NCI-H2081 treated with DMSO at 0.1 percent for 48 hours (cell line): ENCODE results near the gene CD86.

Source experiments
- DNase-seq: peaks from one replicate; lab custom pipeline; 2025; lab: John Stamatoyannopoulos, UW

The CD86 gene

DNA sequence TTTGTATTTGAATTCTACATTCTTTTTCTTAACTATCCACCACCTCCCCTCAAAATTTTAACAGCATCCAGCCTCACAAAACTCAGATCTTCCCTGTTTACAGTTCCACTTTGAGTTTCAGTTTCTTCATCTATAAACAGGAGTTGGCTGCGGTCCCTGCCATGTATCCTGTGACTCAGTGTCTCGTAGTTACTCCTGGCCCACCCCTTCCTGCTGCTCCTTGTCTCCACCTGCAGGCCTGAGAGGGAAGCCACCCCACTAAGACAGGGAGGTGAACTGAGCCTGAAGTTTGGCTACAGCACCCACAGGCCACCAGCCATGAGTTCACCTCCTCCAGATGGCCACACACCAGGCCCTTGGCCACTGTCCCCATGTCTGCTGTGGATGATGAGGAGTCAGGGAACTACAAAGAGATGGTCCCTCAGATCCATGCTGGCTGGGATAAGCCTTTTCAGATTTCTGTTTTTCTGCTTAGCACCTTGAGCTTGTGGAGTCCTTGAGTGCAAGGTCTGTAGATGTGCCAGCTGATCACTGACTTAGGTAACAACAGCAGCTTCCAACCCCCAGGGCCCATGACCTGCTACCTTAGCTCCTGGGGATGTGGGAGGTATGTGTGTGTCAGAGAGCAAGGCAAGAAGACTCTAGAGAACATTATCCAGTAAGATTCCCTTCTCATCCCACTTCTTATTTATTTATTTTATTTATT lies 37.5 kb downstream of the CD86 start:
- no peak for DNase-seq

DNA sequence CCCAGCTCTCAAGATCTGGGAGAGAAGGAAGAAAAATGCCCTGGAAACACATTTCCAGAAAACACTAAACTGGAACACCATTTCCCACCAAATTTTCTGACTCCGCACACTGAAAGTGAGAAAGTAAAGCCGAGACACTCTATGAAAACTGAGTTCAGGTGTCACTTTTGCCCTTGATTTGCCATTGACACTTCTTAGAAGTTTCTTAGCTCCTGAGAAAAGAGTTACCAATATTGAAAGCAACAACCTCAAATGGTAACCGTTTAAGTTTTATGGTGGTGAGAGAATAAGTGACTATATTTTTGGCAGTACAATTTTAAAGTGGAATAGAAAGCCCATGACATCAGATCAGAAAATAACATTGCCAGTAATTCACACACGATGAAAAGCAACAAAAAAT lies 39.0 kb downstream of the CD86 start:
- no peak for DNase-seq

DNA sequence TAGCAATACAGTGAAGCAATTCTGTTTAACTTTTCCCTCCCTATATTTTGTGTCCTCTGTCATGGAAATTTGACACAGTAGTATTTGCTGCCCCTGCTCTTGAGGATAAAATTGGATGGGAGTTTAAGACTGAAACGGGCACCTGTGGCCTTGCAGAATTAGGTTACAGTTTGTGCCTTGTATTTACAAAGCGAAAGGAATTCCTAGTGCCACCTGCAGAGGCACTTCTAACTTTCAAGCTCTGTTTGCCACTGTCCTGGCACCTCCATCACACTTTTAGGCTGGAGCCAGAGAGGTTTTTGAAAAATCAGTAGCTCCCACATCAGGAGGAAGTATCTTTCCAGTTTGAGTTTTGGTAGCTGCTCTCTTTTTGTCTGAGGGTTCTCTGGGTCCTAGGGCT lies 39.5 kb downstream of the CD86 start:
- DNase-seq: no peak

DNA sequence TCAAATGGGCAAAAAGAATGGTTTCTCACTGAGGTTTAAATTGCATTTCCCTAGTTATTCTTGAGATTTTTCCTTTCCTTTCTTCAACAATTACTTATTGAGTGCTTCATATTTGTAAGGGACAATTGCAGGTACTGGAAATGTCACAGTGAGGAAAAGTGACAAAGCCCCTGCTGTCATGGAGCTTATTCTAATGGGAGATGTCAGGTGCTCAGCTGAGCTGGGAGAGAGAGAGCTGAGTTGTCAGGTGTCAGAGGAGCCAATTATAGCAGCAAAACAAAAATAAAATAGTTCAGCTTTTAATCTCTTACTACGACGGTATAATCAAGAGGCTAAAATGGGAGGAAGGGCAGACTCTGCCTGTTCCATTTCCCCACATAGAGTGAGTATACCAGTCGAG lies 42.0 kb downstream of the CD86 start:
- no peak for DNase-seq

DNA sequence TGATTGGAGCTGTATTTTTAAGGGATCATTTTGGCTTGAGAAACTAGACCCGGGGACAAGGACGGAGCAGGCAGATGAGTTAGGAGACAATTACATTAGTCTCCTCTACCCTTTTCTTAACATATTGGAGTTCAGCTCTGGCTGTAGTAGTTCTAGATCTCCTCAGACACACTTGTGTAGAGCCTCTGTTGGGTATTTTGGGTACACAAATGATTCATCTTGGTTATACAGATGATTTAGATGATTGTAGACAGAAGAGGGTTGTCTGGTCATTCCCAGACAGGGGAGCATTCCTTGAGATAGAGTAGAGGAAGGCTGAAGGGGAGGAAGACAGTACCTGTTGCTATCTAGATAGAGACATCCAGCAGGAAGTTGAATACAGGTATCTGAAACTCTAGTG lies 43.4 kb downstream of the CD86 start:
- no peak for DNase-seq

DNA sequence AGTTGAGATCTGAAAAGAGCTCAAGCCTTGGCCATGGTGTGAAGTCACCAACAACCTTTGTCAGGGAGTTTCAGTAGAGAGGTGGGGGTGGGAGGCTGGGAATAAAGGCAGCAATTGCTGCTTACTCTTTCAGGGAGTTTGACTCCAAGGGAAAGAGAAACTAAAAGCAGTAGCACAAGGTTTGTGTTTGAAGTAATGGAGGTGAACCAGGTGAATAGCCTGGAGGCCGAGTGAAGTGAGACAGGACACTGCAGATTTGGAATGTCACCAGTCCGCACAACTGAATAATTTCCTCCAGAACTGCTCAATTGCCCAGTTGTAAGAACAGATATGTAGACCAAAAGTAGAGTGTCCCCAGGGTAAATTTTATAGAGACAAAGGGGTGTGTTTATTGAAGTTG lies 44.1 kb downstream of the CD86 start:
- no peak for DNase-seq

DNA sequence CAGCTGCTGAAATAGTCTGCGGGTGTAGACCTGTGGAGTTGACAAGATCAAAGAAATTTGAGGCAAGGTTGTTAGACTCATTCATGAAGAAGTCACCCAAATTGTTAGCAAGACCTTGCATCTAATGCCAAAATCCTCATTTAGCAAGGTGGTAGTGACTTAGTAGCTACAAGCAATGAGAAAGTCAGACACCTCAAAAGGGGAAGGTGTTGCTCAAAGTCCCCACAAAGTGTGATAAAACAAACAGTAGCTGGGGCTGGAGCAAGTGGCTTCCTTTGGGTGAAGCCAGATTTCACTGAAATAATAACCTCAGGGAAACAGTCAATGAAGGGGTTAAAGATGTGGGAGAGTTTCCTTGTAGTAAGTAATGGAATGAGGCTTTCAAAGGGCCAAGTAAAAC lies 44.9 kb downstream of the CD86 start:
- DNase-seq: no peak

DNA sequence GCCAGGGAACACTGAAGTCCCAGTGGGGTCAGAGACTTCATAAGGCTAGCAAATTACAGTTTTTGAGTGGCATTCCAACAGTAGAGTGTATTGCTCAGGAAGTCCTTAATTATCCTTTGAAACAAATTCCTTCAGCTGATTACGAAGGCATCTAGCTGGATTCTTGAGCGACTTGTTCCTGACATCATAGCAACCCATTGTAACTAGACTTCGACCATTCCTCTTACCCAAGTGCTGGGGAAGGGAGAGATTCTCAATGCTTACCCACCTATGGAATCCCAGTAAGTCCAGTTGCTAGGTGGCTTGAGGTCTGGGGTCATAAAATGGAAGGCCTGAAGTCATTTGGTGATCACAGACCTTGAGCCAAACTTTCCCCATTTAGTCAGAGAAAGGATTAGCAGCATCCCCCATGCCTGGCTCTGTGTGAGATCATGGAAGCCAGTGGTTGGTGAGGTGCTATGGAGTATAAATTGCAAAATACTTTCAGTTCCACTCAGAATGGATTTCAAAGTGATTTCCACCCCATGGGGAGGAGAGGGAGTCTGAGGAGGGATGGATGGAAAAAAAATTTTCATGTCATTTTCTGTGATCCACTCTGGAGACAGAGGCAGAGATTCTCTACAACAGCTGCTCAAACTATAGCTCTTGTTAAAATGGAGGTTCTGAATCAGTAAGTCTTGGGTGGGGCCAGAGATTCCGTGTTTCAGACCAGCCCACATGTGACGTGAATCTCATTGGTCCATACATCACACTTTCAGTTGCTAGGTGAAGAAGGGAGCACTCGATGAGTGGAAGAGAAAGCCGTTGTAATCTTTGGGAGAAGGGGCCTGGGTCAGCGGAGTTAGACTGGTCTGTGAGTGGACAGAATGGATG lies 45.7 kb downstream of the CD86 start:
- peak; percentile 14 for DNase-seq

DNA sequence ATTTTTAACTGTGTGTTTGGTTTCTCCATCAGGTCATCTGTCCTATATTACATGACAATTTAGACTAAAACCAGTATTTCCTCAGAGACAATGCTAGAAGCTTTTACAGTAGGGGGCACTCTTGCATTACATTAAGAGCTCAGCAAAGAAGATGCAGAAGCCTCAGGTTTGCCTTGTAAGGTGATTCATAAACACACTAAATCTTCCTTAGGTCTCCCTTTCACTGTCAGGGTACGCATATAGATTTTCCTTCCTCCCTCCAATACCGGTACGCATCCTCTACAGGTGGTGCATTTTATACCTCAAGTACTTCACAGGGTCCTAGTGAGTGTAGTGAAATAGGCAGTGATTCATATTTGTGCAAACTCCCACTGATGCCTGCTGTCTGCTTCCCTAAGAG lies 46.5 kb downstream of the CD86 start:
- DNase-seq: peak; percentile 81

DNA sequence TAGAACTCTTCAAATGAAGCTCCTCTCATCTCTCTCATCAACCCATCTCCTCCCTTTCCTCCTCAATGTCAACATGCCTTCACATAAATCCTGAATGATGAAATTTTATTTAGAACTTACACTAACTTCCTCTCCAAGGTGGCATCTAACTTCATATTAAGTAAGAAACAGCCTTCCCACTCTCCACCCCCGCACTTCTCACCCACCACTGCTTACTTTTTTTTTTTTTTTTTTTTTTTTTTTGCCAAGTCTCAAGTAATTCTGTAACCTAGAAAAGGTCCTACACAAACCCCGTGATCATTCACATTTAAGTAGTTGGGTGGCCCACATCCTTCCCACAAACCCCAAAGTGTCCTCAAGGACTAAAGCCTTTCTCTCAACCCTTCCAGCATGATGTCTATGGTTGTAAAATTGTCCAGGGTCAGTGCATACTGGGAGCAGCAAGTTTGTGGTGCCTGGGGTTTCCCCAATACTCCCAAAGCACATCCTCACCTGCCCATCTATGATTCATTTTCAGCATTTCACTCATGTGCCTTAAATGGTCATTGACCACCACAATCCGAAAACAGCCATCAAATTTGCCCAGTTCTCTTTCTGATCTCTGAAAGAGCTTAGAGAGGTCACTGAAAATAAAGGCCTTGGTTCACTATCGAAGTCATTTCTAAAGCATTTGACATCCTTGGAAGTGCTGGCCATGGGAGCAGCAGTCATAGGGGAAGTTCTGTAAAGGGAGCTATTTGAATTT lies 47.2 kb downstream of the CD86 start:
- DNase-seq: no peak

DNA sequence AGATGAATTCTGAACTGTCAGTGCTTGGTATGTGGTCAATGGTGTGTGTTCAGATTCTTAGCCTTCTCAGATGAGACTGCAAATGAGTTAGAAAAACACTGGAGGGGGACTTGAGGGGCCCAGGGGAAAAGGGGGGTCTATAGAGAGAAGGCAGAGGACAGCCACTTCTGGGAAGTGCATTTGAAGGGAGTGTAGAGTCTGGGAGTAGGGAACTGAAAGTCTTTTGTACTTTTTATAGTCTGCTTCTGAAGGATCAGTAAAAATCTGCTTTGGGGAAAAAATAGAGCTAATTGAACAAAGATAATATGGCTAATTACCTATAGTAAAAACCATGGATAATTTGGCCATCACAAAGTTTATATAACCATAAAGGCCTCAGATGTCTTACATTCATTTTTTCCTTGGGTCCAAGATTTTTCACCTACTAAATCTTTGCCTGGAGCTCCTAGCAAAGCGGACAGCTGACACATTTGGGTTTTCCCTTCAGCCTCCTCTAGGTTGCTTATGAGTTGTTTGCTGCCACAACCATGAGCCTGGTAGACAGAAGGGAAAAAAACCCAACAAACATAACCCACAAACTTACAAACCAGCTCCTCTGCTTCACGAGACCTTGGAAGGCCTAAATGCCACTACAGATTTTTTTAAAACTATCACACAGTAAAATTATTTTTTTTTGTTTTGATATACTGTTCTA lies 48.8 kb downstream of the CD86 start:
- DNase-seq: no peak

DNA sequence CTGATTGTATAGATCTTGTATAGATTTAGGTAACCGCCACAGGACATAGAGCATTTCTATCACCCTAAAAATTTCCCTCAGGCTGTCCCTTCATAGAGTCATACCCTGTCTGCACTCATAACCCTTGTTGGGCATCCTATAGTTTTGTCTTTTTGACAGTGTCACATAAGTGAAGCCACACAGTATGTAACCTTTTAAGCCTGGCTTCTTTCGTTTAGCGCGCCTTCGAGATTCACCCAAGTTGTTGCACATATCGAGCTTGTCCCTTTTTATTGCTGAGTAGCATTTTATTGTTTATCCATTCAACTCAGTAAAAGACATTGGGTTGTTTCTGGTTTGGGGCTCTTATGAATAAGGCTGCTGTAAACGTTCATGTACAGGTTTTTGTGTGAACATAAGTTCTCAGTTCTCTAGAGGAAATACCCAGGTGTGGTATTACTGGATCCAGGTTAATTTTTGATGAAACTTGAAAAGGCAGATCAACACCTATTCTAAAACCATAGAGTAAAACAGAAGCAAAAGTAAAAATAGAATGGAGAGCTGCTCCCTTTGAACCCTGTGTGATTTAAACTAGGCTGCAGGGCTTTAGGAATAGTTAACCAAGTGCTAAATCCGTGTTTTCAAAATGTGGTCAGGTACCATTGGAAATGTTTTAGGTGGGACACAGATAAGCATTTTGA lies 49.5 kb downstream of the CD86 start:
- DNase-seq: no peak

DNA sequence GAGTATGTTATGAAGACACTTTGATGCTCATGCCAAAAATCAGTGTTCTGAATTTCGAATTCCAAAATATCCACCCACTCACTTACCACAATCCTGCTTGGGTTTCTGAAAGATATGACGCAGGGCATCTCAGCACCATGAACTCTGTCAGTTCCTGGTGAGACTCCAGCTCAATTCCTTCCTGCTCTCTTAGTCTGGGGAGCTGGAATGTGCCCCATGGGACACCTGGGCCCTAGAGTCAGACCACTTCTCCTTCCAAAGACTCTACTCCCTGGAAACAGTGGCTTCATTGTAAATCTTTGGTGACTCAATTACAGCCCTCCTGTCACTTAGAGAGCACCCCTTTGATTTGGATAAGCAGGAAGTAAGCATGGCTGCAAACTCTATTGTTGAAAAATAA lies 50.5 kb downstream of the CD86 start:
- DNase-seq: no peak

DNA sequence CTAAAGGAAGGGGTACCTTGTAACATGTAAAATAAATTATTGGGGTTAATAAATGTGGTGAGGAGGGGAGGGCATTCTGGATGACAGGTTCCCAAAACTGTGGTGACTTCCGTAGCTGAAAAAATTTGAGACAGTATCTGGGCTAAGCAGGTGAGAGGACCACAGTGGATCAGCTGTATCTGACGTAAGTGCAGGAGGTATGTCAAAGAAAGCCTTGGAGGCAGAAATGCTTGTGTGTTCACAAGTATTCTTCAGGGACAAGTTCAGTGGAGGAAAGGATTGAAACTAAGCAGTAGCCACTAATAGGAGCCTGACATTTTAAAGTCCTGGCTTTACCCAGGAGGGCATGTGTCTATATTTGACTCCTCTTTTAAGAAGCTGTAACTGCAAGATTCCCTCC lies 52.0 kb downstream of the CD86 start:
- DNase-seq: no peak

DNA sequence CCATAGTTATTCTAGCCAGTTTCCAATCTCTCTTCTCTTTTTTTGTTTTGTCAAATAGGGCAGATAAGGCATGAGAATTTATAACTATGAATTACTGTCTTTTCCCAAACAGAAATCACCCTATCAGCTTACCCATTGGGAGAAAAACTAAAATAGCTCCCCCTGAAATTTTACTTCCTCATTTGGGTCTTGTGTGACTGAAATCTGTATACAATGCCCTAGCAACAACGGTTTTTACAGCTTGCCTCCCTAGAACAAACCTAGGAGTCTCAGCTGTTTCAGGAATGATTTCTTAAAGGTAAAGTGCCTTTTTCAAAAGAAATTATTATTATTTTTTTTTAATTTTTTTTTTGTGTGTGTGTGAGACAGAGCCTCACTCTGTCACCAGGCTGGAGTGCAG lies 56.8 kb downstream of the CD86 start:
- no peak for DNase-seq

DNA sequence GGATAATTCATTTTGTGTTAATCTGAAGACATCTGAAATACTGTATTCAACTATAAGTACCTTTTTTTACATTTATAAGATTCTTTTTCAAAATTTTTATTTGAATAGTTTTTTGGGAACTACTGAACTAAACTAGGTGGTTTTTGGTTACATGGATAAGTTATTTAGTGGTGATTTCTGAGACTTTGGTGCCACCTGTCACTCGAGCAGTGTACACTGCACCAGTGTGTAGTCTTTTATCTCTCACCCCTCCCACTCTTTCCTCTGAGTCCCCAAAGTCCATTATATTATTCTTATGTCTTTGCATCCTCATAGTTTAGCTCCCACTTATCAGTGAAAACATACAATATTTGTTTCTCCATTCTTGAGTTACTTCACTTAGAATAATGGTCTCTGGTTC lies 57.6 kb downstream of the CD86 start:
- no peak for DNase-seq

DNA sequence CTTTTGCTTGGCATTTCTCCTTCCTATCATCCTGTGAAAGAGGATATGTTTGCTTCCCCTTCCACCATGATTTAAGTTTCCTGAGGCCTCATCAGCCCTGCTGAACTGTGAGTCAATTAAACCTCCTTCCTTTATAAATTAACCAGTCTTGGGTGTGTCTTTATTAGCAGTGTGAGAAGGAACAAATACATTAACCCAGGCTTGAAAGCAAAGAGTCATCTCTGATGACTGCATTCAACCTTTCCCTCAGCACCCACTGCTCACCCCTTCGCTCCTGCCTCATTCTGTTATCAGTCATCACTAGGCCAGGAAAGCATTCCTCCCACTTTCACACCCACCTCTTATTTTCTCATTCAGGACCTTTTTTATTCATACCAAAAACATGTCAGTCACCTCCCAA lies 68.7 kb downstream of the CD86 start:
- DNase-seq: no peak

DNA sequence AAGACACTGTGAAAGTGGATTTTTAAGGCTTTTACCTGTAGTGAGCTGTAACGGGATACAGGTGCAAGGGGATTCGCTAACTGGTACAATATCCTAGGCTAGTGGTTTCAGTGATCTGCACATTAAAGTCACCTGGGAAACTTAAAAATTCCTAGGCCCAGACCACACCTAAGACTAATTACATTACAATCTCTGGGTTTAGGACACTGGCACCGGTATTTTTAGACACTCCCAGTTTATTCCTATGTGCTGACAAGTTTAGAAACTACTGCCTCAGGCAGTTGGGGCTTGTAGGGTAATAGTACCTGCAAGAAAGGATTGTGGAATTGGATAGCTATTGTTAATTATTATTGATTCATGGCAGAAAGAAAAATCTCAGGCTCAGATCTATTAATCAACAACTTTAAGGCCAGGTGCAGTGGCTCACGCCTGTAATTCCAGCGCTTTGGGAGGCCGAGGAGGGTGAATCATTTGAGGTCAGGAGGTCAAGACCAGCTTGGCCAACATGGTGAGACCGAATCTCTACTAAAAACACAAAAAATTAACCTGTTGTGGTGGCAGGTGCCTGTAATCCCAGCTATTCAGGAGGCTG lies 77.9 kb downstream of the CD86 start:
- DNase-seq: no peak

DNA sequence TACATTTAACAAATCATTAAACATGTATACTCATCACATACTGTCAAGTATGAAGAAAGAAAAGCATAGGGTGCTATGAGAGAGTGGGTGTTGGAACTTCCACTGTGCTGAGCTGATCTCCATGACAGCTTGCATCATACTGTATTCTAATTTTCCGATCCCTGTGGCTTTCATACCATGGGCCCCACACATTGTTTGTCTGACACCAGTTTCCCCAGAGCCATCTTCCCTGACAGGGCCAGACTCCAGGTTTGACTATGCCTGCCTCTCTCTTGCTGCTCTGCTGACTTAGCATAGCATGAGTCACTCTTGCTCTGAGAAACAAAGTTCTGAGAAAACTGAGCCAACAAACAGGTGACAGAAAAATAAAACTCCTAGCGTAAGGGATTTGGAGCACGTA lies 91.3 kb downstream of the CD86 start:
- no peak for DNase-seq

DNA sequence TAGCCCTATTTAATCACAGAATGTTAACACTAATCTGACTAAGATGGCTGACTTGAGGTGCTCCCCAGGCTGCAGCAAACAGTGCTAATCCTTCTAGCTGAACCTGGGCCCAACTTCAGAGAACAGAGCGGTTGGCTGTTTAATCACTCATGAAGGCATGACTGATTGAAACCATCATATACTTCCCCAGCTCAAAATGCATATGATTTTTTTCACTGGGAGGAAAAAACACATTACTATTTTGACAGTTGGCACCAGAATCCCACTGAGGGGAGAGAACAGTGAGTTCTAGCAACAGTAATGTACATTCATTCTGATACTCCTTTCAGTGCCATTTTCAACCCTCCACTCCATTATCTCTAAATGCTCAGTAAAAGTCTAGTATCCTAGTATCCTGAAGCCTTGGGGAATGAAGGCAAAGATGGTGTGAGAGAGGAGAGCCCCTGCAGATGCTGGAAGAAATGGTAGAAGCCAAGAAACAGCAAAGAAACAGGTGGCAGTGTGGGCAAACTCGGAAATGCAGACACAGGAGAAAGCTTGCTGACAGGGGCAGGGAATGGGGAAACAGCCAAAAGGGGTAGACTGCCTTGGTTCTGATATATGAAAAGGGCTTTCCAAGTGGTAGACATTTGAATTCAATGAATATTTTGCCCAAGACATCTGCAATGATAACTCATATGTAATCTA lies 93.9 kb downstream of the CD86 start:
- DNase-seq: no peak

DNA sequence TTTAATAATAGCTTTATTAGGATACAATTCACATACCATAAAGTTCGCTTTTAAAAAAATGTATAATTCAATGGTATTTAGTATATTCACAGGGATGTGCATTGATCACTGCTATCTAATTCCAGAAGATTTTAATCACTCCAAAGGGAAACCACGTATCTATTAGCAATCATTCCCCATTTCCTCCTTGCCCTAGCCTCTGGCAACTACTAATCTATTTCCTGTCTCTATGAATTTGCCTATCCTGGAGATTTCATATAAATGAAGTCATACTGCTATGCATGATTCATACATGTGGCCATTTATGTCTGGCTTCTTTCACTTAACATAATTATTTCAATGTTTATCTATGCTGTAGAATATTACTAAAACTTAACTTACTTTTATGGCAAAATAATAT lies 96.3 kb downstream of the CD86 start:
- no peak for DNase-seq
